GM18517 (cell line): ENCODE measurements around the gene ALS2.

Experiments used
- ATAC-seq: cut with Tn5 transposase; IDR thresholded peaks from one replicate; pipeline ENCODE4 v1.9.1; 2021; ENCODE audit warnings: mild to moderate bottlenecking, moderate library complexity; ENCODE audit not compliant: unreplicated experiment

The ALS2 gene

GRCh38 chr2:201758873-201759272, 21.9 kb downstream of the ALS2 start:
- no peak for ATAC-seq

DNA sequence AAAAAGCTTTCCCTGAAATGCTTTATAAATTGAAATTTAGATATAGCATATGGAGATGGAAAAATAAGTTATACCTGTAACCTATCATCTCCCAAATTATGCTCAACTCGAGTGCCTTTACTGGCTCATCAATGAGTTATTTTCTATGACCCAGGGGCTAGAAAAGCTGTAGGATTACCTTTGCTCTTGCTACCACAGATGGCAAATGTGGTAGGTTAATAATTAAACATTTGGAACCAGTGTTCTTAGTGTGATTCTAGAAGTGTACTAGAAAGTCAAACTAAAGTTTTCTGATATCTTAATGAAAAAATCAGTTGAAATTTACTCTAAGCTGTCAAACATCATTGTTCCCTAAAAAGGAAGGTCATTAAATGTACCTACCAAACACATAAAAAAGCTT, 22.5 kb downstream of the ALS2 start:
- ATAC-seq: no peak

GRCh38 chr2:201754717-201755415, 25.9 kb downstream of the ALS2 start:
- ATAC-seq: no peak

- ATAC-seq: no peak
Measured at GRCh38 chr2:201751566-201751965, 29.2 kb downstream of the ALS2 start.

GRCh38 chr2:201746551-201746950, 34.2 kb downstream of the ALS2 start:
- no peak for ATAC-seq

GRCh38 chr2:201735486-201735885, 45.2 kb downstream of the ALS2 start:
- ATAC-seq: no peak

DNA sequence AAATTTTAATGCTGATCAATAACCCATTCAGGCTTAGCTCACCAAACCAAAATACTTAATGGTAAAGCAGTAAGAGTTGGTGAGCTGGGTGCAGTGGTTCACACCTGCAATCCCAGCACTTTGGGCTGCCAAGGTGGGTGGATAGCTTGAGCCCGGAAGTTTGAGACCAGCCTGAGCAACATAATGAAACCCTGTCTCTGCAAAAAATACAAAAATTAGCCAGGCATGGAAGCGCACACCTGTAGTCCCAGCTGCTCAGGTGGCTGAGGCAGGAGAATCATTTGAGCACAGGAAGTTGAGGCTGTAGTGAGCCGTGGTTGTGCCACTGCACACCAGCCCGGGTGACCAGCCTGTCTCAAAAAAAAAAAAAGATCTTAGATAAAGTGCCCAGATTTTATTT, 46.6 kb downstream of the ALS2 start:
- no peak for ATAC-seq

DNA sequence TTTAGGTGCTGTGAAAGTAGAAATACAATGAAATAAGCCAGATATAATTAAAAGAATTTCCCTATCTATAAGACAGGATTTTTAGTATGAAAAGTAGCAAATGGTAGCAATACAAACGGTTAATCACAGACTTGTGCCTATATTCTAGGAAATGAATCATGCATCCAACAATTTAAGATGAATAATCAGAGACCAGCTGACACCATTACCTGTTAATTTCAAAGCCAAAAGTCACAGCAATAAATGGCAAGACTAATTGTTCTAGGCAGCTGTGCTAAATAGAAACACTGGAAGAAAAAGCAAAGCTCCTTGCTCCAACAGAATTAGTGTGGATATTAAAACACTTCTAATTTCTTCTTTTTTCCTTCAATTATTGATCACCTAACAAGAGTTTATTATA, 47.2 kb downstream of the ALS2 start:
- ATAC-seq: no peak

DNA sequence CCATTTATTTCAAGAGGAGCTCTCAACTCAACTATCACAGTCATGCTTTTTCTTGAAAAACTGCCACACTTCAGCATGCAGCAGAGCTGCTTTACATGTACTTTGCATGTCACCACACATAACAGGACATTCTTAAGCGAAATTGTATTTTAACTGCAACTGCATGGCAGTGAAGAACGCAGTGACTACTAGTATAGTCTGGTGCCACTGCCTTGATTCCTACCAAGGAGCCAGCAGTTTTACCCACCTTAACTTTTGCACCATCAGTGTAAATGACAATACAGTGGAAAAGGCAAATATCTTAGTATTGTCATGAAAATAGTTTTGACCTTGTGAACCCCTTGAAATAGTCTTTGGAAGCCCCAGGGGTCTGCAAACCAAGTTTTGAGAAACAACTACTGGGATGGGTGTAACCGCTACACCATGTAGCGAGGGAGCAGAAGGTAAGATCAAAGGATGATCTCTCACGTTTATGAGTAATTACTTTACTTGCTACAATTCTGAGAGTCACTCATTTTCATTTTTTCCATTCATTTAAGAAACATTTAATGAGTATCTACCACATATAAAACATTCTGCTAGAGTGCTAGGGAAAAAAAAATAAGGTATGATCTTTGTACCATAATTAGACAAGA, 50.0 kb downstream of the ALS2 start:
- ATAC-seq: no peak

- no peak for ATAC-seq
Measured at GRCh38 chr2:201715459-201715858, 65.3 kb downstream of the ALS2 start.

DNA sequence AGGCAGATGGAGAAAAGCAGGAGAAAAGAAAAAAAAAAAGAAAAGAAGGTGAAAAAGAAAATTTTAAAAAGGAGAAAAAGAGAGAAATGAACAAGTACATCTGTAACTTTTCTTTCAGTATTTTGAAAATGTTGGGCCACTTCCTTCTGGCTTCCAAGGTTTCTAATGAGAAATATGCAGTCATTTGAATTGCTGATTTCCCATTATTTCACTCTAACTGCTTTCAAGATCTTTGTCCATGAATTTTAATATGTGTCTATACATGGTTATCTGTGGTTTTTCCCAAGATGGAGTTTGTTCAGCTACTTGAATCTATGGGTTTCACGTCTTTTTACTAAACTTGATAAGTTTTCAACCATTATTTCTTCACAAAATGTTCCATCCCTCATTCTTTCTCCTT, 68.0 kb downstream of the ALS2 start:
- no peak for ATAC-seq

DNA sequence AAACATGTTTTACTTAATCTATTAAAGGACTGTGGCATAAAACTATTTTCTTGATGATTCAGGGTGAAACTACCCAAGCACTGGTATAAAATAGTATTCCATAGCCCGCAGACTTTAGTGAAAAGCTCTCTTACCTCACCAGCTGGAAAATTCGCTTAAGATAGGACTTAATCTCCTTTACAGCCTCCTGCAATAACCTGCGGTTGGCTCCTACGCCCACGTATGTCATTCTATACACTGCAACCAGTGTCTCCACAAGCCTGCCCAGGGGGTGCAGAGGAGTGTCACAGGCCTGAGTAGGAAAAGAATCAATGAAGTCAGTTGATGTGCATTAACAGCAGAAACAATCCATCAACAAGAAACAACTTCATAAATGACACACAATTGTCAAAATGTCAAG, 71.0 kb downstream of the ALS2 start:
- ATAC-seq: no peak

DNA sequence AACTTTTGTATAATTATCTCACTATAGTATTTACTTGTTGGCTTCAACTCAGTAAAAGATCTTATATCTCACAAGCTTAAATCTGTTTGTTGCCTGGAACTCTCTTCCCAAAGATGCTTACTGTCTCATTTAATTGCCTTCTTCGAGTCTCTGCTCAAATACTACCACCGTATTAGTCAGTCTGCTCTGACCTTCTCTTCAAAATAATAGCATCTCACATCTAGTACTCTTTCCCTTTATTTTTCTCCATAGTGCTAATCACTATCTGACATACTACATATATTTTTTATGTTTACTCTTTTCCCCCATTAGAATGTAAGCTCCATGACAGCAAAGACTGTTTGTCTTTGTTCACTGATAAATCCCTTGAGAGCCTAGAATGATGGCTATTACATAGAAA, 71.7 kb downstream of the ALS2 start:
- ATAC-seq: no peak

DNA sequence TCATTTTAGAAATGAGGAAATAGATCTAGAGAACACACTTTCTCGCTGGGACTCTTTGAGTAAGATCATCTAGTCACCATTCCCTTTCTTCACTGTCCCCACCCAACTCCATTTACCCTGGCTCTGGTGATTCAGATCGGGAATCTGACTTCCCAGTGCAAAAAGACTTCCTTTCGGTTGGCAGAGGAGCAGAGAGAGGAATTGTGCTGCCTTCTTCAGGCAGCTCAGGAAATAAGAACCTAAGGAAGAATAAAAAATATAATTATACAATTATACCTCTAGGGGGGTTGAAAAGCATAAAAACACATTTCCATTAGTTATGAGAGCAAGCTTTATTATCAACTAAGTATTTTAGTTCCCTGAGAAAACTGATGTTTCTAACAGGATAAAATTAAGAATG, 73.0 kb downstream of the ALS2 start:
- no peak for ATAC-seq

GRCh38 chr2:201707142-201707541, 73.6 kb downstream of the ALS2 start:
- ATAC-seq: no peak

DNA sequence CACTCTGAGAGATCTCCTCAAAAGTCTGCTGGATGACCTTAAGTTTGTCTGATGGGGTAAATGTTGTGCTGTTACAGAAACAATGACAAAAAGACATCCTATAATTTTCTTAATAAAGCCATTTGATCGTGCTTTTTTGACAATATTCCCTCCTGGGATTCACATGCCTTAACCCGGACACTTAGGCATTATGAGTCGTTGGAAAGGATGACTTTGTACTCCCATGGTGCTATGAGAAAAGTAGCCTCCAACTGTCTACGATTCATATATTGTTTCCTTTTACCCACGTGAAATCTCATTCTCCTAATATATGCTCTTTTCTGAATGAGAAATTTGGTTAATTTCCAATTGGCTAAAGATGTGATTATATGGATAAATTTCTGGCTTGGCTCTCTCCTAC, 76.2 kb downstream of the ALS2 start:
- ATAC-seq: no peak

GRCh38 chr2:201701646-201702045, 79.1 kb downstream of the ALS2 start:
- ATAC-seq: no peak

DNA sequence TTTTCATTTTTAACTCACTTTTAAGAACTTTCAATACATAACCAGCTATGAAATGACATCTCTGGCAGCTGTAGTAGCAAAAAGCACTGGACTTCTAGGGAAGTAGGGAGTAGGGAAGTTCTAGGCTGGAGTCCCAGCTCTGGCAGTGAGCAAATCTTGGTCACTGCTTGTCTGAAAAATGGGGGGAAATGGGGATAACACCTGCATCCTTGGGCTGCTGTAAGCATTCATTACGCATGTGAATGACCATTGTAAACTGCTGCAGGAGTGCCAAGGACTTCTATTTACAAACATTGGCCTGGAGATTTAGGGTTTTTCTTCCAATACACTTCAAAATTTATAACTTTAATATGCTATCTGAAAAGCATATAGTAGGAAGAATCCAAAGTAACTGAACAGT, 81.3 kb downstream of the ALS2 start:
- ATAC-seq: no peak

DNA sequence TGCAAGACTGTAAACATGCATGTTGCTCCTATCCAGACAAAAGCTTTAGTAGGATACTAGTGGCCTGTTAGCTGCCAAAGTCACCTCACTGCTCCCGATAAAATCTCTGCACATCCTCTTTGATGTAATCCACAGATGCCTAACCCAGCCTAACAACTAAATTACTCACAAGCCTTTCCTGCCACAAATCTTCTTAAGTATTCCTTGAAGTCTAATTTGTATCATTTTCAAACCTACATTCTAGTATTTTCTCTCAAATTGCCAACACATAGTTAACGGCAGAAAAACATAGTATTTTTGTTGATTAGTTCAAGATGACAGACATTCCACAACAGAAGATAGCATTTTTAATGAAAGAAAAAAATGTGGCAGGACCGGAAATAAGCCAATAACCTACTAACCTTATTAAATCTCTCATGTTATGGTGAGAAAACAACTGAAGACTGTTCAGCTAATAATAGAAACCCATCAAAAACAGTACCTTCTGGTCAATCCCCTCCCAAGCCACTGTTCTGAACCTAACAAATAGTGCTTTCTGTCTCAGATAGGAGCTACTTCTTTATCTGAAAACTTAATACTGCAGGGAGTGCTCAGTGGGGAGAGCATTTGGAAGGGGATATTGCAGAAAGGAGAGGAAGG, 82.0 kb downstream of the ALS2 start, which contains the start of gene MPP4:
Gene MPP4, minus strand, starts transcription at position 57 of the 639 bp plus-strand sequence. CDS start 4,690 bp downstream, outside the sequence.
- no peak for ATAC-seq

DNA sequence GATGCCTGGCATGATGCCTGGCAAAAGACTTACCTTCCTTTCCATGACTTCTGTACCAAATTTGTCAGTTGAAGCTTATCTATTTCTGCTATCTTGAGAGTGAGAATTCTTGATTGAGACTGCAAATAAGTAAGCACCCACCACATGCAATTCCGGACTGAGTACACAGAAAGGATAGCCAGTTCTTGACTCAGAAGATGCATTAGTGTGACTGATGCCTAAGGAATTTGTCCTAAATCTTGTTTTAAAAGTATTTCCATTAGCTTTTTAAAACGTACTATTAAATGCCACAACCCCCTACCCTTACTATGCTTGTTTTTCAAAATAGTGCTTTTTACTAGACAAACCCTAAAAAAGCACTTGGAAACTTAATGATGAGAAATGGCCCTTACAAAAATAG, 82.8 kb downstream of the ALS2 start:
- no peak for ATAC-seq

DNA sequence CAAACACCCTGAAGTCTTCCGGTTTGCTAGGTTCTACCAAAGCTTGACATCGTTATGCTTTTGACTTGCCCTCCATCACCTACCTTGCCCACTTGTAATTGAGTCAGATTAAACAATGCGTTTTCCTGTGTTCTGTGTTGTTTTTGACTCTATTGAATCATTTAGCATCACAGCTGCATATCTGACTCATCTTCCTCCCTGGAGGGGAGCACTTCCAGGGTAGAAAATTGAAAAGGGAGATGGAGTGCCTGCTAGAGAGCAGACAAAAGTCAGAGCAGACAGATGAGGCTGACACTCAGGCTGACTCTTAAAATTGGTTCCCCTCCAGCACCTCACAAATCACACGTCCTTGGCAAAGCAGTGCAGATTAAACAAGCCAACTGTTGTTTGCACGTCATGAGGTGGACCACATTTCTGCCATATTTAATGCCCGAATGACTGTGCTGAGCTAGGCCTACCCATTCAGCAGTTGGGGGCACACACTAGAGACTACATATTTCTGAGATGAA, 84.5 kb downstream of the ALS2 start:
- ATAC-seq: no peak

- ATAC-seq: no peak
Measured at GRCh38 chr2:201685156-201685555, 95.6 kb downstream of the ALS2 start.
